Pancreas (tissue), 10 donors: ENCODE results near the gene ACOT7. TPM values are rescaled to one million over a fixed set of nuclear protein-coding genes. Genes with fewer than 3 reads are reported as not detected.

Experiments used
- ATAC-seq, 4 donors: fragments of 200-7000 bp; cut with Tn5 transposase; one replicate each; pipeline versions ENCODE4 v1.8.0 to v1.9.1; 2020; ENCODE audit warnings: mild to moderate bottlenecking in 4 of 4, moderate library complexity in 4 of 4
- DNase-seq, 6 donors: peaks; one replicate each; pipeline ENCODE4 v3.0.0-alpha.2; 2020
- FAIRE-seq: peaks from 2 replicates; lab custom pipeline; 2012; peaks lifted over from hg19 to GRCh38; lab: Jason Lieb, UNC
- H3K27ac ChIP-seq, 4 donors: fragments of 200-600 bp; sonication (generic); 1 replicate in 3 of 4; 2 replicates in 1 of 4; pipeline versions ENCODE4 v1.5.0 to v1.8.0; 2020
- H3K27me3 ChIP-seq, 4 donors: fragments of 200-600 bp; one replicate each; pipeline ENCODE4 v1.8.0; 2021
- H3K36me3 ChIP-seq, 3 donors: fragments of 200-600 bp; sonication (generic) in 1 of 3; one replicate each; pipeline versions ENCODE4 v1.5.0 to v1.8.0; 2020 to 2021
- H3K4me1 ChIP-seq, 3 donors: fragments of 200-600 bp; one replicate each; pipeline ENCODE4 v1.8.0; 2021
- H3K4me3 ChIP-seq, 4 donors: fragments of 200-600 bp; sonication (generic) in 2 of 4; one replicate each; pipeline versions ENCODE4 v1.5.0 to v1.8.0; 2020 to 2021
- H3K9me3 ChIP-seq, 4 donors: fragments of 200-600 bp; one replicate each; pipeline ENCODE4 v1.8.0; 2021
- WGBS, 2 donors: extraction: QIAGEN DNeasy Blood & Tissue Kit; methylation state at CpG; one replicate each; pipeline ENCODE4 v1.1.7; 2013; 5-methylcytosine and 5-hydroxymethylcytosine counted together
- intact Hi-C, 3 donors: fragments of 100-400 bp; cut with DNase I; formaldehyde crosslinking; loops; one replicate each; pipeline versions ENCODE4 v1.11.1 to v1.14.2; 2022
- polyA plus RNA-seq, 2 donors: library from polyadenylated mRNA; stranded (reverse); fragments of 200-250 nt; gene quantifications; one replicate each; pipeline ENCODE4 v1.2.3, GENCODE V29; 2013
- total RNA-seq, 6 donors: library from RNA; stranded (reverse); fragmentation: NEBNext Ultra II Directional in 4 of 6; extraction: Animal tissue kit (Norgen Biotek cat#: 25700) in 4 of 6; gene quantifications; one replicate each; pipeline versions ENCODE4 v1.2.1 to v1.2.4, GENCODE V29; 2021 to 2023
- TF ChIP-seq, protein P1 (sequence below), 4 donors: fragments of 200-600 bp; sonication (generic) in 3 of 4; IDR thresholded peaks; one replicate each; pipeline versions ENCODE4 v1.5.0 to v1.8.0; 2021; ENCODE audit warnings: antibody characterized with exemption in 4 of 4
- donor health status: healthy with polysubstance abuse.
- donor health status: DM: no; HTN: no; CAD: no; lungs with moderate emphysema.
- donor health status: DM: no; HTN: no; CAD: no.
- donor health status: control.
- donor health status: control.
- donor health status: Bipolar disorder and iron deficiency.
- donor health status: DM: yes; HTN: yes; CAD: no.
- donor health status: DM: no; HTN: no; CAD: no.
- donor health status: DM: no; HTN: no; CAD: no.
- donor health status: DM: yes; HTN: yes; CAD: no.

The ACOT7 gene, protein sequence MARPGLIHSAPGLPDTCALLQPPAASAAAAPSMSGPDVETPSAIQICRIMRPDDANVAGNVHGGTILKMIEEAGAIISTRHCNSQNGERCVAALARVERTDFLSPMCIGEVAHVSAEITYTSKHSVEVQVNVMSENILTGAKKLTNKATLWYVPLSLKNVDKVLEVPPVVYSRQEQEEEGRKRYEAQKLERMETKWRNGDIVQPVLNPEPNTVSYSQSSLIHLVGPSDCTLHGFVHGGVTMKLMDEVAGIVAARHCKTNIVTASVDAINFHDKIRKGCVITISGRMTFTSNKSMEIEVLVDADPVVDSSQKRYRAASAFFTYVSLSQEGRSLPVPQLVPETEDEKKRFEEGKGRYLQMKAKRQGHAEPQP
- 1 to 10 TPM; 3.1 to 7.6 (median 5.2) TPM for total RNA-seq
- polyA plus RNA-seq: 1 to 10 TPM; 3.8 to 7.0 TPM

- DNase-seq (peak; percentile 86 to 94 (median 91)), FAIRE-seq (no peak), ATAC-seq (peak; percentile 94 to 98 (median 97))
- TF ChIP-seq, protein P1, sequence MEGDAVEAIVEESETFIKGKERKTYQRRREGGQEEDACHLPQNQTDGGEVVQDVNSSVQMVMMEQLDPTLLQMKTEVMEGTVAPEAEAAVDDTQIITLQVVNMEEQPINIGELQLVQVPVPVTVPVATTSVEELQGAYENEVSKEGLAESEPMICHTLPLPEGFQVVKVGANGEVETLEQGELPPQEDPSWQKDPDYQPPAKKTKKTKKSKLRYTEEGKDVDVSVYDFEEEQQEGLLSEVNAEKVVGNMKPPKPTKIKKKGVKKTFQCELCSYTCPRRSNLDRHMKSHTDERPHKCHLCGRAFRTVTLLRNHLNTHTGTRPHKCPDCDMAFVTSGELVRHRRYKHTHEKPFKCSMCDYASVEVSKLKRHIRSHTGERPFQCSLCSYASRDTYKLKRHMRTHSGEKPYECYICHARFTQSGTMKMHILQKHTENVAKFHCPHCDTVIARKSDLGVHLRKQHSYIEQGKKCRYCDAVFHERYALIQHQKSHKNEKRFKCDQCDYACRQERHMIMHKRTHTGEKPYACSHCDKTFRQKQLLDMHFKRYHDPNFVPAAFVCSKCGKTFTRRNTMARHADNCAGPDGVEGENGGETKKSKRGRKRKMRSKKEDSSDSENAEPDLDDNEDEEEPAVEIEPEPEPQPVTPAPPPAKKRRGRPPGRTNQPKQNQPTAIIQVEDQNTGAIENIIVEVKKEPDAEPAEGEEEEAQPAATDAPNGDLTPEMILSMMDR (IDR thresholded peaks at IDR 0.05): no peak
- Histone ChIP-seq H3K27ac (peak within 1 kb of the TSS; percentile 99), H3K4me1 (peaks cover 9 to 15% (median 10%) of the 10 kb centered on the region in 3 donors), H3K4me3 (peak within 1 kb of the TSS; percentile 31 to 57 (median 52)), H3K36me3 (no peaks in the 10 kb centered on the region), H3K27me3 (no peaks in the 10 kb centered on the region), H3K9me3 (no peaks in the 10 kb centered on the region)
- 0% methylated on average over 54 to 87 of the region's 87 CpGs for WGBS, 2 donors
- intact Hi-C loops: no loop called here
Observed at GRCh38 chr1:6393400-6394187, at the start of gene ACOT7. TSS of gene ACOT7 (minus strand) at chr1:6393767. CDS start at chr1:6393399, 368 bp downstream.

- H3K4me1 ChIP-seq: no peaks in the 10 kb centered on the region
- TF ChIP-seq, protein P1 (IDR thresholded peaks at IDR 0.05): no peak
- DNase-seq (peak in 1 of 6 donors; percentile 17), ATAC-seq (no peak), FAIRE-seq (no peak)
- intact Hi-C loops: no loop called here
- 79 to 83% methylated on average over 7 of the region's 7 CpGs for WGBS, 2 donors
- no peak overlapping the region for H3K27ac ChIP-seq
- H3K36me3 ChIP-seq: no peaks in the 10 kb centered on the region
- H3K4me3 ChIP-seq: no peak overlapping the region
- no peaks in the 10 kb centered on the region for H3K27me3 ChIP-seq
- H3K9me3 ChIP-seq: no peaks in the 10 kb centered on the region
Observed at GRCh38 chr1:6441586-6441985, 48.0 kb upstream of the ACOT7 start.

DNA sequence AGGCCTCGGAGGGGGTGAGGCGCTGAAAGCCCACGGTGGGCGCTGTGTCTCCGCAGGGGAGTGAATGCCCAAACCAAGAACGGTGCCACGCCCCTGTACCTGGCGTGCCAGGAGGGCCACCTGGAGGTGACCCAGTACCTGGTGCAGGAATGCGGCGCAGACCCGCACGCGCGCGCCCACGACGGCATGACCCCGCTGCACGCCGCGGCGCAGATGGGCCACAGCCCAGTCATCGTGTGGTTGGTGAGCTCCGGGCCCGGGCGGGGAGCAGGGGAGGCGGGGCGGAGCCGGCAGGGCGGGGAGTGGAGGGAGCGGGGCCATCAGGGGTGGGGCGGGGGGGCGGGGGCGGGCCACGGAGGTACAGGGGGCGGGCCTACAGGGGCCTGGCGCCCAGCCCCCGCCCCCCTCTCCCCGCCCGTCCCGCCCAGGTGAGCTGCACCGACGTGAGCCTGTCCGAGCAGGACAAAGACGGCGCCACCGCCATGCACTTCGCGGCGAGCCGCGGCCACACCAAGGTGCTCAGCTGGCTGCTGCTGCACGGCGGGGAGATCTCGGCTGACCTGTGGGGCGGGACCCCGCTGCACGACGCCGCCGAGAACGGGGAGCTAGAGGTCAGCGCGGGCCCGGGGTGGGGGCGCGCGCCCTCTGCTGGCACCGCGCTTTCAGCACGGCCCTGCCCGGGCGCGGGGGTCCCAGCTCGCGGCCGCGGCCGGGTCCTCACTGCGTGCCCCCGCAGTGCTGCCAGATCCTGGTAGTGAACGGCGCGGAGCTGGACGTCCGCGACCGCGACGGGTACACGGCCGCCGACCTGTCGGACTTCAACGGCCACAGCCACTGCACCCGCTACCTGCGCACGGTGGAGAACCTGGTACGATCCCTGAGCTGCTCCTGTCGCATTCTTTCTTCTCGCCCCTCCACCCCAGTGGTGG lies 46.9 kb upstream of the ACOT7 start:
- Histone ChIP-seq H3K4me1 (no peaks in the 10 kb centered on the region), H3K27me3 (no peaks in the 10 kb centered on the region), H3K9me3 (no peaks in the 10 kb centered on the region), H3K36me3 (no peaks in the 10 kb centered on the region), H3K27ac (no peak overlapping the region), H3K4me3 (peak overlapping the region in 1 of 4 donors; percentile 21)
- DNase-seq (peak; percentile 61 to 90 (median 72)), ATAC-seq (peak; percentile 69 to 83 (median 78)), FAIRE-seq (no peak)
- TF ChIP-seq, protein P1 (IDR thresholded peaks at IDR 0.05): peak in 1 of 4 donors; percentile 8
- intact Hi-C loops: no loop called here
- 8 to 12% methylated on average over 60 to 92 of the region's 101 CpGs for WGBS, 2 donors

DNA sequence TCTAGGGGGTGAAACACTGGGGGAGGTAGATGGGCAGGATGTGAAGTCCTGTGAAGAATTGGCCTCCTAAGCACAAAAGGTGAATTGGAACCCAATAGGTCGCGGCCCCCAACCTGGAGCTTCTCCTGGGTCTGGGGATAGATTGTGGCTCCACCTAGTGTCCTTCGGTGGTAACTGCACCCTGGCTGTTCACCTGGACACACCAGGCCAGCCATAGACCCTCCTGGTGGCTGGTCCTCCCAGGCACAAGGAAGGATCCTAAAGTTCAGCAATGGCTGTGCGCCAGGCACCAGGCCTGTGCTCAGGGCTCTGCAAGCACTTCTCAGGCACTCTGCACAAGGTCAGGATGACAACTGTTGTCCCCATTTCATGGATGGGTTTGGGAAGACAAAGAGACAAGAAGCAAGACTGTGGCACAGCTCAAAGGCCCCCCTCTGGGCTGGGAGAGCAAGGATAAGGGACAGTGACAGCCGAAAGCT lies 44.5 kb upstream of the ACOT7 start:
- no peaks in the 10 kb centered on the region for H3K27me3 ChIP-seq
- intact Hi-C loops: no loop called here
- DNase-seq (peak; percentile 46 to 87 (median 75)), ATAC-seq (peak; percentile 55 to 84 (median 81)), FAIRE-seq (no peak)
- no peak overlapping the region for H3K27ac ChIP-seq
- TF ChIP-seq, protein P1 (IDR thresholded peaks at IDR 0.05): peak; percentile 77 to 94 (median 92)
- no peaks in the 10 kb centered on the region for H3K36me3 ChIP-seq
- no peaks in the 10 kb centered on the region for H3K4me1 ChIP-seq
- no peaks in the 10 kb centered on the region for H3K9me3 ChIP-seq
- H3K4me3 ChIP-seq: no peak overlapping the region
- WGBS, 2 donors: 4 to 5% methylated on average over 5 of the region's 5 CpGs
